ENCODE measurements around the gene SOX11.

DNA sequence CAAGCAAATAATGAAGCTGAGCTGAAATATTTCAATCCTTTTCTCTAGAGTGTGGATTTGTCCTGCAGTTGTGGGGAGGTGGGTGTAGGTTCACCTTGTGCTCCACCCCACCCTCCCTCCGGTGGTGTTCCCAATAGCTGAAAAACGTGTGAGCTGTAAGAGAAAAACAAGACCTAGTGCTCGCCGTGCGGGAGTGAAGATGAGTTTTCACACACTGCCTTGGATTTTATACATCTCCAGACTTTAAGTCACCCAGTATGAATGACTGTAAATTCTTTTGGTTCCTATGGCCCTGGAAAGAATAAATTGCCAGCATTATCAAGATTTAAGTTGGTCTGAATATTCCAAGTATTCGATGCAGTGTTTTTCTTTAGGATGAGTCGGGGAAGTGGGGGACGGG is 1.9 kb upstream of the SOX11 start:
- TF ChIP-seq, protein P1, sequence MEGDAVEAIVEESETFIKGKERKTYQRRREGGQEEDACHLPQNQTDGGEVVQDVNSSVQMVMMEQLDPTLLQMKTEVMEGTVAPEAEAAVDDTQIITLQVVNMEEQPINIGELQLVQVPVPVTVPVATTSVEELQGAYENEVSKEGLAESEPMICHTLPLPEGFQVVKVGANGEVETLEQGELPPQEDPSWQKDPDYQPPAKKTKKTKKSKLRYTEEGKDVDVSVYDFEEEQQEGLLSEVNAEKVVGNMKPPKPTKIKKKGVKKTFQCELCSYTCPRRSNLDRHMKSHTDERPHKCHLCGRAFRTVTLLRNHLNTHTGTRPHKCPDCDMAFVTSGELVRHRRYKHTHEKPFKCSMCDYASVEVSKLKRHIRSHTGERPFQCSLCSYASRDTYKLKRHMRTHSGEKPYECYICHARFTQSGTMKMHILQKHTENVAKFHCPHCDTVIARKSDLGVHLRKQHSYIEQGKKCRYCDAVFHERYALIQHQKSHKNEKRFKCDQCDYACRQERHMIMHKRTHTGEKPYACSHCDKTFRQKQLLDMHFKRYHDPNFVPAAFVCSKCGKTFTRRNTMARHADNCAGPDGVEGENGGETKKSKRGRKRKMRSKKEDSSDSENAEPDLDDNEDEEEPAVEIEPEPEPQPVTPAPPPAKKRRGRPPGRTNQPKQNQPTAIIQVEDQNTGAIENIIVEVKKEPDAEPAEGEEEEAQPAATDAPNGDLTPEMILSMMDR (IDR thresholded peaks at IDR 0.05; ENCODE audit: insufficient read depth, low read depth, low read length): no peak
- no peak for TF ChIP-seq EZH2 (IDR thresholded peaks at IDR 0.05; ENCODE audit: insufficient read depth, low read length)
